ENCODE results near the gene SYCP3.

The SYCP3 gene

DNA sequence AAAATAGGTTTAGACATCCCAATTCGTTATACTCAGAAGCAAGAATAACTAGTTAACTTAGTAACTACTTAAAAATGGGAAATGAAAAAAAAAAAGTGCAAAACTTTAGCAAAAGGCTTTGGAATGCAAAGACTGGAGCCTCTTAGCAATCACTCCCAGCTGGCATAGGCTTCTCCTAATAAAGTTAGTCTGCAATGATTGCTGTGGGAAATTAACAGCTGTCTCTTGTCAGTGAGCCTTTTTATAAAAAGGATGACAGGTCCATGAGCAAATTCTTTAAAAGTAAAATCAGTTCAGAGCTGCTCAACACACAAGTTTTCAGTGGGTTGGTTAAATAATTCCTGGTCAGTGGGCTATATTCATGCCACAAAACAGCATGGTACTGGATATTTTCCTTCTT lies 7.4 kb upstream of the SYCP3 start:
- DNase-seq (ENCODE audit: extremely low read depth, insufficient read length): no peak
- no peak overlapping the region for H3K4me3 ChIP-seq (replicated peaks; ENCODE audit: low read depth, low read length)
- peaks cover 3% of the 10 kb centered on the region for H3K36me3 ChIP-seq (ENCODE audit: control insufficient read depth, insufficient read depth, low read length)
- TF ChIP-seq, protein P1, sequence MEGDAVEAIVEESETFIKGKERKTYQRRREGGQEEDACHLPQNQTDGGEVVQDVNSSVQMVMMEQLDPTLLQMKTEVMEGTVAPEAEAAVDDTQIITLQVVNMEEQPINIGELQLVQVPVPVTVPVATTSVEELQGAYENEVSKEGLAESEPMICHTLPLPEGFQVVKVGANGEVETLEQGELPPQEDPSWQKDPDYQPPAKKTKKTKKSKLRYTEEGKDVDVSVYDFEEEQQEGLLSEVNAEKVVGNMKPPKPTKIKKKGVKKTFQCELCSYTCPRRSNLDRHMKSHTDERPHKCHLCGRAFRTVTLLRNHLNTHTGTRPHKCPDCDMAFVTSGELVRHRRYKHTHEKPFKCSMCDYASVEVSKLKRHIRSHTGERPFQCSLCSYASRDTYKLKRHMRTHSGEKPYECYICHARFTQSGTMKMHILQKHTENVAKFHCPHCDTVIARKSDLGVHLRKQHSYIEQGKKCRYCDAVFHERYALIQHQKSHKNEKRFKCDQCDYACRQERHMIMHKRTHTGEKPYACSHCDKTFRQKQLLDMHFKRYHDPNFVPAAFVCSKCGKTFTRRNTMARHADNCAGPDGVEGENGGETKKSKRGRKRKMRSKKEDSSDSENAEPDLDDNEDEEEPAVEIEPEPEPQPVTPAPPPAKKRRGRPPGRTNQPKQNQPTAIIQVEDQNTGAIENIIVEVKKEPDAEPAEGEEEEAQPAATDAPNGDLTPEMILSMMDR (IDR thresholded peaks at IDR 0.05; ENCODE audit: insufficient read depth, low read length, poor library complexity, severe bottlenecking): no peak
- H3K27me3 ChIP-seq (replicated peaks; ENCODE audit: control insufficient read depth, insufficient read depth, low read length): no peaks in the 10 kb centered on the region

DNA sequence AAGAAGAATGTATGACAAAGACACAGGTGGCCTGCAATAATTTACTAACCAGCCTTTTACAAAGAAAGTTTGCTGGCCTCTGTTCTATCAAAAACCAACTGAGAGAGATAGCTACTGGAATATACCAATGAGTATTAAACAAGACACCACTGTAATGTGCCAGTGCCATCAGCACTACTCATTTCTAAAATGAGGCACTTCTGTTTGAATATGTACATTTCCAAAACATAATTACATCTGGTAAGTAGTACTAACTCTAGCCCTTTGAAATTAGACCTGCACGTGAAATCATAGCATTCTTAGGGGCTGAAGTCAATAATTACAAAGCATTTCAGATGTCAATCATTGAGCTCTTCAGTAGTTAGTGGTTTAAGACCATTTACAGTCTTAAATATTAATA lies 6.9 kb upstream of the SYCP3 start:
- Histone ChIP-seq H3K27me3 (replicated peaks; ENCODE audit: control insufficient read depth, insufficient read depth, low read length) (no peaks in the 10 kb centered on the region), H3K4me3 (replicated peaks; ENCODE audit: low read depth, low read length) (no peak overlapping the region), H3K36me3 (ENCODE audit: control insufficient read depth, insufficient read depth, low read length) (peaks cover 3% of the 10 kb centered on the region)
- TF ChIP-seq, protein P1 (IDR thresholded peaks at IDR 0.05; ENCODE audit: insufficient read depth, low read length, poor library complexity, severe bottlenecking): no peak
- no peak for DNase-seq (ENCODE audit: extremely low read depth, insufficient read length)

DNA sequence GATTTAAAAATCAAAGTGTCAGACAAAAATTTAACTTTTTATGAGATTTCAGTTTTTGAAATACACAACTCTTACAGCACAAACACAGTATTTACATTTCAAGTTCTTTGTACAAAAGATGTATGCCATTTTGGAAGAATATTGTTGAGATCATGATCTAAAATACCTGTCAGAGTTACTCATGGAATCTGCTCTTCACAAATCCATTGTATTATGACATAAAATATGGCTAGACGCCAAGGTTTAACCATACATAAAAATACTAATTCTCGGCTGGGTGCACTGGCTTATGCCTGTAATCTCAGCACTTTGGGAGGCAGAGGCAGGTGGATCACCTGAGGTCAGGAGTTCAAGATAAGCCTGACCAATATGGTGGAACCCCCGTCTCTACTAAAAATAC lies 6.2 kb upstream of the SYCP3 start:
- no peak overlapping the region for H3K4me3 ChIP-seq (replicated peaks; ENCODE audit: low read depth, low read length)
- peaks cover 3% of the 10 kb centered on the region for H3K36me3 ChIP-seq (ENCODE audit: control insufficient read depth, insufficient read depth, low read length)
- DNase-seq (ENCODE audit: extremely low read depth, insufficient read length): no peak
- H3K27me3 ChIP-seq (replicated peaks; ENCODE audit: control insufficient read depth, insufficient read depth, low read length): no peaks in the 10 kb centered on the region
- TF ChIP-seq, protein P1 (IDR thresholded peaks at IDR 0.05; ENCODE audit: insufficient read depth, low read length, poor library complexity, severe bottlenecking): no peak

DNA sequence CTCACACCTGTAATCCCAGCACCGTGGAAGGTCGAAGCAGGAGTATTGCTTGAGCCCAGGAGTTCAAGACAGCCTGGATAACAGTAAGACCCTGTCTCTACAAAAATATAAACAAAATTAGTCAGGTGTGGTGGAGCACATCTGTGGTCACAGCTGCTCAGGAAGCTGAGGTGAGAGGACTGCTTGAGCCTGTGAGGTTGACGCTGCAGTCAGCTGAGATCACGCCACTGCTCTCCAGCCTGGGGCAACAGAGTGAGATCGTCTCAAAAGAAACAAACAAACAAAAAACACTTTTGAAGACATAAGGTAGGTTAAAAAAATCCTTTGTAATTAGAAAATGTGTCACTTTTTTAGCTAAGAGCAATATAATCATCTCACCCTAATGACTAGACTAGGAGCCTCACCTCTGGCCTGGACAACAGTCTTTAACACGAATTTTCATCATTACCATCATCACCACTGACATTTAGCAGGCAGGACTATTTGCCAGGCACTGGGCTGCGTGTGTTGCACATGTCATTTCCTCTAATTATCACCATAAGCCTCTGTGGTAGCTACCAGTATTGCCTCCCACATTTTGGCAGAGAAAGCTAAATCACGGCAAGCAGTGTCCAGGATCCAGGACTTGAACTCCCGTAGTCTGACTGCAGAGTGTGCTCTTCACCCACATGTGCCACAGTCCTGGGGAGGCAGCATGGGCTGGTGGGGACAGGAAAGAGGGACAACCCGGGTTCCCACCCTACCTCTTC lies 4.6 kb upstream of the SYCP3 start:
- Histone ChIP-seq H3K36me3 (ENCODE audit: control insufficient read depth, insufficient read depth, low read length) (peaks cover 3% of the 10 kb centered on the region), H3K27me3 (replicated peaks; ENCODE audit: control insufficient read depth, insufficient read depth, low read length) (no peaks in the 10 kb centered on the region), H3K4me3 (replicated peaks; ENCODE audit: low read depth, low read length) (no peak overlapping the region; the same call in 1 of the 2 replicates)
- peak; percentile 64 for DNase-seq (ENCODE audit: extremely low read depth, insufficient read length)
- TF ChIP-seq, protein P1 (IDR thresholded peaks at IDR 0.05; ENCODE audit: insufficient read depth, low read length, poor library complexity, severe bottlenecking): no peak

DNA sequence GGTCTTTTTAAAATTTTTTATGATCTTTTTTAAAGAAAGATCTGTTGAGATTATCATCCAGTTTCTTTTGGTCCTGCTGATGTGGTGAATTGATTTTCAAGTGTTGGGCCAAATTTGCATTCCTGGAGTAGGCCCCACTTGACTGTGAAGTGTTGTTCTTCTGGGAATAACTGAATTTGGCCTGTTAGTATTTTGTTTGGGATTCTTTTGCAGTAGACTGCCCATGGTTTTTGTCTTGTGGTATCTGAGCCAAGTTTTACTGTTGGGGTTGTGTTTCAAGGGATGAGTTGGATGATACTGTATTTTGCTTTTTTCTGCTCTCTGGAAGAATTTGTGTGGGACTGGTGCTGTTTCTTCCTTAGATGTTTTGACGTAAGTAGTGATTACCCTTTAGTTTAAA lies 4.0 kb upstream of the SYCP3 start:
- DNase-seq (ENCODE audit: extremely low read depth, insufficient read length): no peak
- Histone ChIP-seq H3K4me3 (replicated peaks; ENCODE audit: low read depth, low read length) (no peak overlapping the region), H3K36me3 (ENCODE audit: control insufficient read depth, insufficient read depth, low read length) (peaks cover 2% of the 10 kb centered on the region), H3K27me3 (replicated peaks; ENCODE audit: control insufficient read depth, insufficient read depth, low read length) (no peaks in the 10 kb centered on the region)
- TF ChIP-seq, protein P1 (IDR thresholded peaks at IDR 0.05; ENCODE audit: insufficient read depth, low read length, poor library complexity, severe bottlenecking): no peak
